SJCRH30 (cell line): ENCODE results near the gene LTV1. TPM values are rescaled to one million over a fixed set of nuclear protein-coding genes. Genes with fewer than 3 reads are reported as not detected.
"Not testable (repeated sequence)": the region's sequence is repeated elsewhere in the genome, so short reads cannot be mapped to it uniquely, and the experiment has no call there.

ENCODE experiments used
- DNase-seq, 2 experiments: peaks; one replicate each; pipeline ENCODE4 v3.0.0-alpha.2; 2015 to 2020
- H3K27ac ChIP-seq: fragments of 250-450 bp; sonication (Bioruptor Pico); 2 replicates; pipeline ENCODE4 v1.5.1; 2020; ENCODE audit warnings: mild to moderate bottlenecking, moderate library complexity
- H3K27me3 ChIP-seq: fragments of 250-450 bp; sonication (Bioruptor Pico); 2 replicates; pipeline ENCODE4 v1.5.1; 2020; ENCODE audit warnings: mild to moderate bottlenecking, moderate library complexity
- H3K36me3 ChIP-seq: fragments of 250-450 bp; sonication (Bioruptor Pico); 2 replicates; pipeline ENCODE4 v1.5.1; 2020; ENCODE audit warnings: mild to moderate bottlenecking, moderate library complexity
- H3K4me1 ChIP-seq: fragments of 250-450 bp; sonication (Bioruptor Pico); 2 replicates; pipeline ENCODE4 v1.5.1; 2020; ENCODE audit warnings: mild to moderate bottlenecking, moderate library complexity
- H3K4me3 ChIP-seq: fragments of 250-450 bp; sonication (Bioruptor Pico); 2 replicates; pipeline ENCODE4 v1.5.1; 2020; ENCODE audit warnings: mild to moderate bottlenecking, moderate library complexity
- H3K9me3 ChIP-seq: fragments of 250-450 bp; sonication (Bioruptor Pico); replicated peaks from 2 replicates; pipeline ENCODE4 v1.5.1; 2020; ENCODE audit warnings: mild to moderate bottlenecking, moderate library complexity
- total RNA-seq: library from RNA; depleted of rRNA; stranded (reverse); fragments of >200 nt; shearing (Covaris generic); gene quantifications from 2 replicates; pipeline ENCODE4 v1.2.3, GENCODE V29; 2014; rRNA removed

LTV1 gene
- total RNA-seq, result 40.6 and 44.8 TPM in 2 replicates

GRCh38 chr6:143842902-143843676 lies at the start of gene LTV1:
TSS of gene LTV1 (plus strand) at chr6:143843338. CDS start at chr6:143843478, 140 bp downstream.
- Histone ChIP-seq H3K9me3 (no peaks in the 10 kb centered on the region), H3K27ac (peak within 1 kb of the TSS; percentile 79), H3K4me1 (peaks cover 10% of the 10 kb centered on the region)

GRCh38 chr6:143796551-143796950 lies 46.6 kb upstream of the LTV1 start:
- H3K27ac ChIP-seq, DNase-seq, H3K4me1 ChIP-seq, H3K4me3 ChIP-seq, H3K27me3 ChIP-seq, H3K9me3 ChIP-seq: not testable (repeated sequence)
- peaks cover 15% of the 10 kb centered on the region for H3K36me3 ChIP-seq

More at GRCh38 chr6:143842902-143843676, at the start of gene LTV1:
- H3K36me3 ChIP-seq, result peaks cover 40% of the 10 kb centered on the region
- H3K4me3 ChIP-seq, result peak within 1 kb of the TSS; percentile 88
- peak; percentile 96 to 98 for DNase-seq
- H3K27me3 ChIP-seq, result no peaks in the 10 kb centered on the region

GRCh38 chr6:143798487-143798886 lies 44.7 kb upstream of the LTV1 start:
- H3K4me3 ChIP-seq, H3K27ac ChIP-seq, DNase-seq, H3K27me3 ChIP-seq, H3K4me1 ChIP-seq, H3K9me3 ChIP-seq: not testable (repeated sequence)
- H3K36me3 ChIP-seq, result peaks cover 14% of the 10 kb centered on the region

- no peaks in the 10 kb centered on the region for H3K9me3 ChIP-seq
- H3K27me3 ChIP-seq, result no peaks in the 10 kb centered on the region
- no peak overlapping the region for H3K4me3 ChIP-seq
- peaks cover 25% of the 10 kb centered on the region for H3K36me3 ChIP-seq
- no peak overlapping the region for H3K27ac ChIP-seq
- H3K4me1 ChIP-seq, result no peaks in the 10 kb centered on the region
- no peak for DNase-seq
These were observed 40.1 kb upstream of the LTV1 start for GRCh38 chr6:143802833-143803565.

GRCh38 chr6:143803769-143804568 lies 39.2 kb upstream of the LTV1 start:
- no peaks in the 10 kb centered on the region for H3K9me3 ChIP-seq
- DNase-seq, result no peak
- peaks cover 25% of the 10 kb centered on the region for H3K36me3 ChIP-seq
- H3K27me3 ChIP-seq, result no peaks in the 10 kb centered on the region
- H3K4me1 ChIP-seq, result no peaks in the 10 kb centered on the region
- H3K4me3 ChIP-seq, result no peak overlapping the region
- no peak overlapping the region for H3K27ac ChIP-seq

- Histone ChIP-seq H3K27ac (no peak overlapping the region), H3K4me1 (no peaks in the 10 kb centered on the region), H3K9me3 (no peaks in the 10 kb centered on the region), H3K4me3 (no peak overlapping the region), H3K36me3 (peaks cover 25% of the 10 kb centered on the region), H3K27me3 (no peaks in the 10 kb centered on the region)
- DNase-seq, result no peak
These were observed 38.3 kb upstream of the LTV1 start for GRCh38 chr6:143804835-143805239.

GRCh38 chr6:143806282-143807102 lies 36.6 kb upstream of the LTV1 start:
- Histone ChIP-seq H3K27ac (no peak overlapping the region), H3K4me3 (no peak overlapping the region), H3K9me3 (no peaks in the 10 kb centered on the region), H3K27me3 (no peaks in the 10 kb centered on the region), H3K4me1 (no peaks in the 10 kb centered on the region), H3K36me3 (peaks cover 26% of the 10 kb centered on the region)
- DNase-seq, result peak; percentile 8 to 11

- H3K27me3 ChIP-seq, result no peaks in the 10 kb centered on the region
- no peak overlapping the region for H3K4me3 ChIP-seq
- H3K4me1 ChIP-seq, result no peaks in the 10 kb centered on the region
- H3K27ac ChIP-seq, result no peak overlapping the region
- H3K36me3 ChIP-seq, result peaks cover 23% of the 10 kb centered on the region
- no peak for DNase-seq
- H3K9me3 ChIP-seq, result no peaks in the 10 kb centered on the region
These were observed 35.9 kb upstream of the LTV1 start for GRCh38 chr6:143807103-143807772.

GRCh38 chr6:143810745-143811144 lies 32.4 kb upstream of the LTV1 start:
- Histone ChIP-seq H3K4me3 (no peak overlapping the region), H3K9me3 (no peaks in the 10 kb centered on the region), H3K27ac (no peak overlapping the region), H3K27me3 (no peaks in the 10 kb centered on the region), H3K4me1 (no peaks in the 10 kb centered on the region), H3K36me3 (peaks cover 11% of the 10 kb centered on the region)
- DNase-seq, result no peak

- Histone ChIP-seq H3K4me3 (no peak overlapping the region), H3K27me3 (no peaks in the 10 kb centered on the region), H3K9me3 (no peaks in the 10 kb centered on the region), H3K4me1 (no peaks in the 10 kb centered on the region), H3K27ac (no peak overlapping the region), H3K36me3 (peaks cover 11% of the 10 kb centered on the region)
- DNase-seq, result no peak
These were observed 31.5 kb upstream of the LTV1 start for GRCh38 chr6:143811501-143812157.

- no peaks in the 10 kb centered on the region for H3K9me3 ChIP-seq
These were observed 25.5 kb upstream of the LTV1 start for GRCh38 chr6:143817621-143818020.

GRCh38 chr6:143821359-143821758 lies 21.8 kb upstream of the LTV1 start:
- no peaks in the 10 kb centered on the region; the same call in 1 of the 2 replicates for H3K4me1 ChIP-seq
- no peak overlapping the region for H3K4me3 ChIP-seq
- peaks cover 14% of the 10 kb centered on the region; the same call in 1 of the 2 replicates for H3K36me3 ChIP-seq
- H3K9me3 ChIP-seq, result no peaks in the 10 kb centered on the region
- no peaks in the 10 kb centered on the region for H3K27me3 ChIP-seq
- no peak overlapping the region for H3K27ac ChIP-seq
- DNase-seq, result no peak

More at GRCh38 chr6:143817621-143818020, 25.5 kb upstream of the LTV1 start:
- no peak for DNase-seq
- H3K27ac ChIP-seq, result no peak overlapping the region
- no peaks in the 10 kb centered on the region for H3K27me3 ChIP-seq
- H3K4me1 ChIP-seq, result no peaks in the 10 kb centered on the region; the same call in 1 of the 2 replicates
- peaks cover 12% of the 10 kb centered on the region; the same call in 1 of the 2 replicates for H3K36me3 ChIP-seq
- H3K4me3 ChIP-seq, result no peak overlapping the region

GRCh38 chr6:143822584-143823024 lies 20.5 kb upstream of the LTV1 start:
- no peak for DNase-seq
- Histone ChIP-seq H3K4me3 (no peak overlapping the region), H3K27ac (no peak overlapping the region), H3K36me3 (peaks cover 11% of the 10 kb centered on the region; the same call in 1 of the 2 replicates), H3K9me3 (no peaks in the 10 kb centered on the region), H3K4me1 (no peaks in the 10 kb centered on the region; the same call in 1 of the 2 replicates), H3K27me3 (no peaks in the 10 kb centered on the region)
